Prostate gland (tissue), 1 donor: ENCODE data around the gene MUC6.

Experiments
- POLR2A ChIP-seq: fragments of 450-650 bp; IDR thresholded peaks from one replicate; pipeline ENCODE4 v1.6.1; 2016; ENCODE audit warnings: antibody characterized with exemption, mild to moderate bottlenecking
- POLR2AphosphoS5 ChIP-seq: sonication (generic); formaldehyde crosslinking; IDR thresholded peaks from one replicate; pipeline ENCODE4 v1.6.1; 2017; ENCODE audit warnings: antibody characterized with exemption

DNA sequence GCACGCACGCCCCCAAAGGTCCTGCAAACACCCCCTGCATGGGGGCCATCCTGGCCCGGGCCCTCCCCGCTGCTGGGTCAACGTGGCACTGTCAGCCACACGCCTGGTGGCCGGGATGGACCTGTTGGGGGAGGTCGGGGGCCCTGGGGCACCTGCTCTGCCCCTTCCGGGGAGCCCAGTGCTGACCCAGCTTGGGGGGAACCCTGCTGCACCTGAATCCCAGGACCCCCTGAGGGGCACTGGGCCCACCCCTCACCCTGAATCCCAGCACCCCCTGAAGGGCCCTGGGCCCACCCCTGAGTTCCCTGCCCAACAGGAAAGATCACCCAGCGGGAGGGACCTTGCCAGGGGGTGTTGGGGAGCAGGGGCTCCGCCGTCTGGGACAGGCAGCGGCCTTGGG lies 413 bp upstream of the MUC6 start:
- TF ChIP-seq POLR2A (no peak), POLR2AphosphoS5 (no peak)
